HEK293T (cell line): ENCODE measurements around the gene C10orf67.

ENCODE experiments used
- ARNT ChIP-seq: fragments of 450-650 bp; IDR thresholded peaks from 2 replicates; pipeline ENCODE4 v1.6.1; 2017; ENCODE audit warnings: mild to moderate bottlenecking
- BHLHE40 ChIP-seq: fragments of 450-650 bp; IDR thresholded peaks from 2 replicates; pipeline ENCODE4 v1.6.1; 2016; ENCODE audit warnings: mild to moderate bottlenecking, moderate library complexity, borderline replicate concordance
- FOXA1 ChIP-seq: fragments of 450-650 bp; IDR thresholded peaks from 2 replicates; pipeline ENCODE4 v1.6.1; 2016; ENCODE audit warnings: mild to moderate bottlenecking
- HDGF ChIP-seq: fragments of 450-650 bp; IDR thresholded peaks from 2 replicates; pipeline ENCODE4 v1.6.1; 2017; ENCODE audit warnings: antibody characterized with exemption, borderline replicate concordance
- L3MBTL2 ChIP-seq: fragments of 450-650 bp; conservative IDR thresholded peaks from 2 replicates; pipeline ENCODE4 v1.6.1; 2016; ENCODE audit warnings: mild to moderate bottlenecking
- NFRKB ChIP-seq: fragments of 450-650 bp; IDR thresholded peaks from 2 replicates; pipeline ENCODE4 v1.6.1; 2016; ENCODE audit warnings: mild to moderate bottlenecking, moderate library complexity
- SUZ12 ChIP-seq: fragments of 450-650 bp; IDR thresholded peaks from 2 replicates; pipeline ENCODE4 v1.6.1; 2016; ENCODE audit warnings: mild to moderate bottlenecking
- ZNF384 ChIP-seq: fragments of 450-650 bp; IDR thresholded peaks from 2 replicates; pipeline ENCODE4 v1.6.1; 2016

GRCh38 chr10:23338155-23338828 is 6.3 kb downstream of the C10orf67 start:
- TF ChIP-seq L3MBTL2 (no peak), HDGF (no peak), BHLHE40 (no peak), NFRKB (no peak), SUZ12 (no peak), ZNF384 (no peak), ARNT (no peak), FOXA1 (no peak)
